Effector memory CD4-positive, alpha-beta T cell (primary cell): ENCODE measurements around the gene CACNA2D1.

Experiments
- DNase-seq, 3 donors: peaks; one replicate each; pipeline ENCODE4 v3.0.0-alpha.2; 2020
- H3K27ac ChIP-seq: 2 replicates; pipeline ENCODE4 v1.7.0; 2013; ENCODE audit warnings: mild to moderate bottlenecking, low read length, moderate library complexity; ENCODE audit not compliant: insufficient read depth, poor library complexity, severe bottlenecking
- H3K27me3 ChIP-seq: replicated peaks from 2 replicates; pipeline ENCODE4 v1.7.0; 2013; ENCODE audit warnings: mild to moderate bottlenecking, low read length; ENCODE audit not compliant: insufficient read depth, control insufficient read depth, poor library complexity, severe bottlenecking
- H3K36me3 ChIP-seq: 2 replicates; pipeline ENCODE4 v1.7.0; 2013; ENCODE audit warnings: mild to moderate bottlenecking, low read length, moderate library complexity; ENCODE audit not compliant: control insufficient read depth, insufficient read depth
- H3K4me1 ChIP-seq: 2 replicates; pipeline ENCODE4 v1.7.0; 2013; ENCODE audit warnings: low read length, mild to moderate bottlenecking; ENCODE audit not compliant: control insufficient read depth, insufficient read depth, poor library complexity, severe bottlenecking
- H3K4me3 ChIP-seq: 2 replicates; pipeline ENCODE4 v1.7.0; 2013; ENCODE audit warnings: low read length, low read depth, mild to moderate bottlenecking; ENCODE audit not compliant: insufficient read depth, poor library complexity, severe bottlenecking
- H3K9me3 ChIP-seq: 2 replicates; pipeline ENCODE4 v1.7.0; 2013; ENCODE audit warnings: mild to moderate bottlenecking, low read length, moderate library complexity; ENCODE audit not compliant: control insufficient read depth

CACNA2D1 gene

GRCh38 chr7:81919494-81919893 is 524.1 kb downstream of the CACNA2D1 start:
- no peaks in the 10 kb centered on the region for H3K27me3 ChIP-seq
- peaks cover under 1% of the 10 kb centered on the region for H3K9me3 ChIP-seq
- no peaks in the 10 kb centered on the region for H3K4me1 ChIP-seq
- DNase-seq: no peak
- no peaks in the 10 kb centered on the region for H3K36me3 ChIP-seq
- no peak overlapping the region for H3K27ac ChIP-seq
- no peak overlapping the region for H3K4me3 ChIP-seq

- H3K4me3 ChIP-seq: no peak overlapping the region
- H3K36me3 ChIP-seq: no peaks in the 10 kb centered on the region
- no peak overlapping the region for H3K27ac ChIP-seq
- no peaks in the 10 kb centered on the region for H3K4me1 ChIP-seq
- DNase-seq: no peak
- H3K27me3 ChIP-seq: no peaks in the 10 kb centered on the region
- H3K9me3 ChIP-seq: no peaks in the 10 kb centered on the region
Observed at GRCh38 chr7:81908220-81908619, 535.4 kb downstream of the CACNA2D1 start.

GRCh38 chr7:81903115-81903514 is 540.5 kb downstream of the CACNA2D1 start:
- no peaks in the 10 kb centered on the region for H3K36me3 ChIP-seq
- H3K27me3 ChIP-seq: no peaks in the 10 kb centered on the region
- no peak for DNase-seq
- no peaks in the 10 kb centered on the region for H3K9me3 ChIP-seq
- H3K4me3 ChIP-seq: no peak overlapping the region
- no peak overlapping the region for H3K27ac ChIP-seq
- H3K4me1 ChIP-seq: no peaks in the 10 kb centered on the region

- Histone ChIP-seq H3K4me1 (no peaks in the 10 kb centered on the region), H3K27ac (no peak overlapping the region), H3K9me3 (no peaks in the 10 kb centered on the region), H3K4me3 (no peak overlapping the region), H3K36me3 (no peaks in the 10 kb centered on the region), H3K27me3 (no peaks in the 10 kb centered on the region)
- DNase-seq: no peak
Observed at GRCh38 chr7:81902536-81902935, 541.0 kb downstream of the CACNA2D1 start.
